T47D (cell line): ENCODE data around the gene PHF19.

ENCODE experiments used
- DNase-seq, 2 experiments: peaks; one replicate each; pipeline versions ENCODE4 v3.0.0 to v3.0.0-alpha.2; 2011 to 2012; ENCODE audit warnings: low read depth in 1 of 2, low spot score in 1 of 2
- JUND ChIP-seq: IDR thresholded peaks from 2 replicates; pipeline ENCODE4 v1.6.1; 2012; ENCODE audit warnings: low read depth
- in situ Hi-C: cut with HindIII; loops from 2 replicates; pipeline ENCODE4 v1.10.0; 2016; ENCODE audit warnings: low sequenced_read_pairs, low pct_unique_long_range_greater_than_20kb

Gene PHF19

GRCh38 chr9:120882935-120883607, 6.1 kb upstream of the PHF19 start:
- TF ChIP-seq JUND: no peak
- DNase-seq: no peak
- in situ Hi-C loops: no loop called here

DNA sequence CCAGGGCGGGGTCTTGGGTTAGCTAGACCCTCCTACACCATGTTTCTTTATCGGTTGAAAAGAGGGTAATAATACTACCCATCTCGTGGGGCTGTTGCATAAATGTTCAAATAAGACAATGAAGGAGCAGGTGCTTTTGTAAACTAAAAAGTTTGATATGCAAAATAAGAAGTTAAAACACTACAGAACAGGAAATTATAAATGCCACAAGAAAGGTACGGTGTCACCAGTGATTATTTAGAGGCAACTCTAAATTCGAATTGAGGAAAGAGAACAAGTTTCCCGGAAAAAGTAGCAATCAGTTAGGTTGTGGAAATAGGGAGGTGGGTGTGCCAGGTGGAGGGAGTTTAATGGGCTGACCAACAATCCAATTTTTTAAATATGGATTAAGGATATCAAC, 2.5 kb upstream of the PHF19 start:
- in situ Hi-C loops: no loop called here
- no peak for TF ChIP-seq JUND
- DNase-seq: no peak

GRCh38 chr9:120878188-120879130, 1.5 kb upstream of the PHF19 start:
- no peak for TF ChIP-seq JUND
- in situ Hi-C loops: no loop called here
- DNase-seq: no peak

DNA sequence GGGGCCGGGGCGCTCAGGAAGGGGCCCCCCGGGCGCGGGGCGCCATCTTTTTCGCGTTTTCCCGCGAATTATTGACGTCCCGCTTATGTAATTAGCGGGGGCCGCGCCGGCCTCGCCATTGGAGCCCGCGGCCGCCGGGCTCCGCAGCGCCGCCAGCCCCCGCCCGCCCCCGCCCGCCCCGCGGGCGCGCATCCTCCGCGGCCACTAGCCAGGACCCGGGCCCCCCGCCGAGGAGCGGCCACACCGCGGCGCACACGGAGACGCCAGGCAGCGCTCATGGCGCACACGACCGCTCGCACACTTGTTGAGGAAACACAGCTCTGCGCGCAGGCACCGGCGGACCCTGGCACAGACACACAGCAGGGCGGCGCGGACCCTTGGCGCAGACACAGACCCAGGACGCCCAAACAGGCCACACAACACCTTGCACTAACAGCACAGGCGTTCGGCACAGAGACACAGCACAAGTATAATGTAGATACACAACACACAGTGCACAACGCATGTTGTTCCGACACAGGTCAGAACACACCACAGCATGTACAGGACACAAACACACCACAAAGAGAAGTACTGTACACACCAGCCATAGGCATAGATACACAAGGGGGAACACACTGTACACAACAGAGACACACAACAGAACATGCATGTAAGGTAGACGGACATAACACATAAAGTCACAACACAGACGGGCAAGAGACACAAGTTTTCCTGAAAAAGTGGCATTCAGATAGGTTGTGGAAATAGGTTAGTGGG, 467 bp upstream of the PHF19 start:
- TF ChIP-seq JUND: no peak
- in situ Hi-C loops: no loop called here

DNA sequence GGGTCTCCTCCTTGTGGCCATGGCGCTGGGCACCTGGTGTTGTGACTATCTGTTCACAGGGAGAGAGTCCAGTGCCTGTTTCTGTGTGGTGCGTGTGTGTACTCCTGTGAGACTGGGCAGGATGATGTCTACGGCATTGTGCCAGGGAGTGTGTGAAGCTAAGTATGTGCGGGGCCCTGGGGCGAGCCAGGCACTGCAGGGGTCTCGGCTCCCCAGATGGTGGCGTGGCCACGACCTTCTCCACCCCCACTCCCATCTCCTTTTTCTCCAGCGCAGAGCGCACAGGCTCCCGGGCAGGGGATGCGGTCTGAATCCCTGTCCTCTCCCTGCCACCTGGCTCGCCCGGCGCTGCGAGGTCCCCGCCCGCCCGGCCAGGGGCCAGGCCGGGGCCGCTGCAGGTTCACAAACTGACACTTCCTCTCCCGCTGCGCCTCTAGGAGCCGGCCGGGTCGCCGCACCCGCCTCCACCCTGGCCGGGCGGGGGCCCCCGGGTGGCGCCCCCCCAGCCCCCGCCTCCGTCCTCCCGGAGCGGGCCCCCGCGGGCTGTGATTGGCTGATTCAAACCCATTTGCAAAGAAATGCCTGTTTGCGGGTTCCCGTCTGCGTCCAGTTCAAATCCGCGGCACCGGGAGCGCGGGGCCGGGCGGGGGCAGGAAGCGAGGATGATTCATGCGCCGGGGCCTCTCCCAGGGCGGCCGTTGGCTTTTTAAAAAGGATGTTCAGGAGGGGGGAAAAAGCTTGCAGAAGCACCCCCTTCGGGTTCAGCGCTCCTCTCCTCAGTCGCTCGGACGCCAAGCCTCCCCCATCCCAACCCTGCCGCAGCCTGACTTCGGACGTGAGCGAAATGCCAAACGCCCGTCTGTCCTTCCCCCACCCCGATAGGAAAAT, 790 bp downstream of the PHF19 start:
- peak; percentile 93 to 97 for DNase-seq
- in situ Hi-C loops: no loop called here
- TF ChIP-seq JUND: no peak

More for the DNA sequence above, 467 bp upstream of the PHF19 start:
- peak; percentile 67 to 83 for DNase-seq

DNA sequence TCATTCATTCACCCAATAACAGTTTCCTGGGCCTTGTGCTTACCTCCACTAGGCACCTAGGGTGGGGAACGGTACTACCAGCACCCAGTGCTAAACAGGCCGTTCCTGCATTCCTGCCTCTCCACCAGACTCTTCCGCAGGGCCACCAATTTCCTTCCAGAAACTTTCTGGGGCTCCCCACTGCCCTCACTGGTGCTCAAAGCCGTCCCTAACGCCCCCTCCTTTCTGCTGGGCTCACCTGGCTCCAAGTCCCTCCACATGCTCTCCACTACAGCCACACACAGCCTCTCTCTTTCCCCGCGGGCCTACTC, 1.4 kb downstream of the PHF19 start:
- no peak for DNase-seq
- in situ Hi-C loops: no loop called here

DNA sequence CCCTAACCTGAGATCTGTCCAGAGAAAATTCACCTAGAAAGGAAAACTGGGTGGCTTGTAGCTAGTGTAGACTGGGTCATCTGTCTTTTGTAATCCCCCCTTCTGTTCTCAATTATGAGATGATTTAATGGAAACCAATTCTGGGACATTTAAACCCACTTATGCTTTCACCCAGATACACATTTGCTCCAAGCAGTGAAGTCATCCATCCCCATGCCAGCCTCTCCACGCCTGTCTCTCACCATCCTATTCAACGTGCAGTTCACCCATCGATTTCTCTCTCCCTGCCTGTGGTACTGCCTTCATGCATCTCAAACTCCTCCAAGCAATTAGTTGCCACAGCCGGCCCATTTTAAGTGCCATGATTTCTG, 1.8 kb downstream of the PHF19 start:
- in situ Hi-C loops: no loop called here
- no peak for TF ChIP-seq JUND
- DNase-seq: no peak

More for the DNA sequence above, 1.4 kb downstream of the PHF19 start:
- TF ChIP-seq JUND: no peak

GRCh38 chr9:120874226-120875194, 2.5 kb downstream of the PHF19 start:
- DNase-seq: no peak
- in situ Hi-C loops: no loop called here

GRCh38 chr9:120873512-120873911, 3.5 kb downstream of the PHF19 start:
- no peak for TF ChIP-seq JUND
- peak in 1 of 2 experiments; percentile 41 for DNase-seq
- in situ Hi-C loops: no loop called here

More at GRCh38 chr9:120874226-120875194, 2.5 kb downstream of the PHF19 start:
- no peak for TF ChIP-seq JUND

GRCh38 chr9:120872791-120873502, 4.0 kb downstream of the PHF19 start:
- in situ Hi-C loops: no loop called here
- DNase-seq: no peak

More at GRCh38 chr9:120872791-120873502, 4.0 kb downstream of the PHF19 start:
- no peak for TF ChIP-seq JUND
